ENCODE results near the gene TMOD2.

Gene TMOD2

DNA sequence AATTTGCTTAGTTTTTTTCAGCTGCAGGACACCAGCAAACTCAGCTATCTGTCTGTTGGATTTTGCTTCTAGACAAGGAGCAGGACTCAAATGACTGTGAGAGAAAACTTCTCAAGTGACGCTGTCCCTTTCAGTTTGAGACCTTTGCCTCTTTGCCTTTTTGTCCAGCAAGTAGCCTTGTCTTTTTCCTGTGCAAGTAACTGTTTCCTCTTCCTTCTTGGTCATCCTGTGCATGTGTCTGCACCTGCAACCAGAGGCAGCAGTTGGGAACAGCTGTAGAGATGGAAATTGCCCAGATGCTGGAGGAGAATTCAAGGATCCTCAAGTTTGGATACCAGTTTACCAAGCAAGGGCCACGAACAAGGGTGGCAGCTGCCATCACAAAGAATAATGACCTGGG is 54.7 kb downstream of the TMOD2 start:
- no peak for DNase-seq (ENCODE audit: low read depth)
- H3K4me3 ChIP-seq (ENCODE audit: control insufficient read depth, low read depth, low read length): no peak overlapping the region
- TF ChIP-seq, protein P1, sequence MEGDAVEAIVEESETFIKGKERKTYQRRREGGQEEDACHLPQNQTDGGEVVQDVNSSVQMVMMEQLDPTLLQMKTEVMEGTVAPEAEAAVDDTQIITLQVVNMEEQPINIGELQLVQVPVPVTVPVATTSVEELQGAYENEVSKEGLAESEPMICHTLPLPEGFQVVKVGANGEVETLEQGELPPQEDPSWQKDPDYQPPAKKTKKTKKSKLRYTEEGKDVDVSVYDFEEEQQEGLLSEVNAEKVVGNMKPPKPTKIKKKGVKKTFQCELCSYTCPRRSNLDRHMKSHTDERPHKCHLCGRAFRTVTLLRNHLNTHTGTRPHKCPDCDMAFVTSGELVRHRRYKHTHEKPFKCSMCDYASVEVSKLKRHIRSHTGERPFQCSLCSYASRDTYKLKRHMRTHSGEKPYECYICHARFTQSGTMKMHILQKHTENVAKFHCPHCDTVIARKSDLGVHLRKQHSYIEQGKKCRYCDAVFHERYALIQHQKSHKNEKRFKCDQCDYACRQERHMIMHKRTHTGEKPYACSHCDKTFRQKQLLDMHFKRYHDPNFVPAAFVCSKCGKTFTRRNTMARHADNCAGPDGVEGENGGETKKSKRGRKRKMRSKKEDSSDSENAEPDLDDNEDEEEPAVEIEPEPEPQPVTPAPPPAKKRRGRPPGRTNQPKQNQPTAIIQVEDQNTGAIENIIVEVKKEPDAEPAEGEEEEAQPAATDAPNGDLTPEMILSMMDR (conservative IDR thresholded peaks at IDR 0.05; ENCODE audit: control insufficient read depth, insufficient read depth, low read depth, low read length): no peak

DNA sequence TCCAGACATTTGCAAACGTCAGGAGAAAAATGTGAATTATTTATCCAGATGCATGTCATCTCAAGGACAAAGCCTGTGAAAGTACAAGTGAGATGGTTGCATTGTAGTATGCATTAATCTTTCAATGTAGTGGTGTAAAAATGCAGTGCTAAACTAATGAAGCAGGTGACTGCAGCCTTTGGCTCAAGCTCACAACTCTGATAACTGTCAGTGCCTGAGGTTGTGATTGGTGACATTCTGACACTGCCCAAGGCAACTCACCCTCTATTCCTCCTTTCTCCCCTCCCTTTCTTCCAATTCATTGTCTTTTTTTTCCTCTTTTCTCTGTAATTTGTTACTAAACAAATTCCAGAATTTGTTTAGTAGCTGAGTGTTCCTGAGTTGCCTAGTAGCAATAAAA is 58.1 kb downstream of the TMOD2 start:
- H3K4me3 ChIP-seq (ENCODE audit: control insufficient read depth, low read depth, low read length): no peak overlapping the region
- no peak for DNase-seq (ENCODE audit: low read depth)
- TF ChIP-seq, protein P1 (conservative IDR thresholded peaks at IDR 0.05; ENCODE audit: control insufficient read depth, insufficient read depth, low read depth, low read length): no peak

DNA sequence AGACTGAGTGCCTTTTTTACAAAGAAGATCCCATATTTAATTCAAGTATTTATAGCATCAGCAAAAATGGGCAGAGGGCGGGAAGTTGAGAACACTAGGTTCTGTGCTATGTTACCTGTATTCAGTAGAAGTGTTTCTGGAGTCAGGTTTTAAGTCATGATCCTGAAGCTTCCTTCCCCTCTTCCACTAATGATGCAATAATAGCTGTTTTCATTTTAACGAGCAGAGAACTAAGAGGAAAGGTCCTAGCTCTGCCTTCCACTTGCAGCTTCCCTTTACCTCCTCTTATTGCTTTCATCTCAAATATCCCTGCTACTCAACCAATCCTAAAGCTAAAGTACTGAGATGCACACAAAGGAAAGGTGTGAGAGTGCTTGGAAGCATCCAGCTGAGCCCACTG is 61.2 kb downstream of the TMOD2 start:
- DNase-seq (ENCODE audit: low read depth): no peak
- TF ChIP-seq, protein P1 (conservative IDR thresholded peaks at IDR 0.05; ENCODE audit: control insufficient read depth, insufficient read depth, low read depth, low read length): no peak
- H3K4me3 ChIP-seq (ENCODE audit: control insufficient read depth, low read depth, low read length): no peak overlapping the region

DNA sequence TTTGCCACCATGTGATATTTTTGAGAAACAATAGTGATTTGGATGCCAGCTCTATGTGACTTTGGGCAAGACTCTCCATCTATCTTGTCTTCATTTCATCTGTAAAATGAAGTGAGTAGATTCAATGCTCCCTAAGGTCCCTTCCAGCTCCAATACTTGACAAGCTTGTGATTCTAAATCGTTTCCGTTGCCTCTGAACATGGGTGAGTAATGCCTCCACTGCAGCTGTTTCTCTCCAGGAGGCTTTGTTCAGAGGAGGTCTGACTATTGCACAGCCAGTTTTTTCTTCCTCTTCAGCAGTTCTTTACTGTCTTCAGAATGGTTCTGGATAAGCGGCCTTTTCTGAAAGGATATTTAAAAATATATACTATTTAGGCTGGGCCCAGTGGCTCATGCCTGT is 63.2 kb downstream of the TMOD2 start:
- peak; percentile 26 for DNase-seq (ENCODE audit: low read depth)
- TF ChIP-seq, protein P1 (conservative IDR thresholded peaks at IDR 0.05; ENCODE audit: control insufficient read depth, insufficient read depth, low read depth, low read length): no peak
- H3K4me3 ChIP-seq (ENCODE audit: control insufficient read depth, low read depth, low read length): no peak overlapping the region

DNA sequence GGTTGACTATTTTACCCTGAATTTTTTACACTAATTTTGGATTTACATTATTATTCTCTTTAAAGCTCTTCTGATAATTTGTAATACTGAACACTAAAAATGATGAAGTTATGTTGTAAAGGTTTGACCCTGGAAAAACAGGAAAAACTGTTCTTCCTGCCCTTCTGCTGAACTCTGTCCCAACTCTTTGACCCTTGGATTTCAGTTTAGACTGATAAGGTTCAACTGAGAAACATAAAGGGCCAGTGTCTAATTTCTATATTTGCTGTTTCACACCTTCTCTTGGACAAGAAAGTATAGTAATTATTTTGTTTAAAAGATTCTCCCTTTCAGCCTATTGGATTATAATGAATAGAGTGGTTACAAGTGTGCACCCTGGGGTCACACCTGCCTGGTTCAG is 65.2 kb downstream of the TMOD2 start:
- TF ChIP-seq, protein P1 (conservative IDR thresholded peaks at IDR 0.05; ENCODE audit: control insufficient read depth, insufficient read depth, low read depth, low read length): no peak
- DNase-seq (ENCODE audit: low read depth): no peak
- no peak overlapping the region for H3K4me3 ChIP-seq (ENCODE audit: control insufficient read depth, low read depth, low read length)

DNA sequence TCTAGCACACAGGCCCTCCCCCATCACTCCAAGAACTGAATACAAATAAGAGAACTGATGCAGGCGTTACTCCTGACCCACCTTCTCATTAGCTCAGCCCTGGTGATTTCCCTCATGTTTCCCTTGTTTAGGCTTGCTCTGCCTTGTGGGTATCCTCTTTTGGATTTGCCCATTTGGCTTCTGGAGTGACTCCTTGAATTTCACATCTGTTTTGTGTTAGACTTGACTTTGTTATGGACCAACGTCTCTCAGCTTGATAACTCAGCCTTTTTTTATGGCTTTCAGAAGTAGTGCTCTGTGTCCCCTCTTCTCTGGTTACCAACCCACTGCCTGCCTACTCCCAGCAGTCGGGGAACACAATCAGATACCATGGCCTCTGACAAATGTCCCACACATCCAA is 66.8 kb downstream of the TMOD2 start:
- H3K4me3 ChIP-seq (ENCODE audit: control insufficient read depth, low read depth, low read length): no peak overlapping the region
- TF ChIP-seq, protein P1 (conservative IDR thresholded peaks at IDR 0.05; ENCODE audit: control insufficient read depth, insufficient read depth, low read depth, low read length): no peak
- peak; percentile 24 for DNase-seq (ENCODE audit: low read depth)

DNA sequence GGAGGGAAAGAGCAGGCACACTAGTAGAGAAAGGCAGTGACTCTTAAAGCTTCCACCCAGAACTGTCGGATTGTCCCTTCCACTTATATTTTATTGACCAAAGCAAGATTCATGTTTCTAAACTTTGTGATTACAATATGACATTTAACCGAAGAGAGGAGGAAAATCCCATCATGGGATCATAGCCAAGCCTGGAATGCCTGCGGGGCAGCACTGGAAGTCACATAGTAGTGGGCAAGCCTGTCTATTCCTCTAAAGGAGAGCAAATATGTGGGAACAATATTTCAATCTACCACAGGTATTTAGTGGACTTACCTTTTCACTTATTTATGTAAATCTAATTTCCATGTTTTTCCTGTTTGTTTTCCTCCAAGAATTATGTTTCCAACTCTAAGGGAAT is 74.3 kb downstream of the TMOD2 start:
- TF ChIP-seq, protein P1 (conservative IDR thresholded peaks at IDR 0.05; ENCODE audit: control insufficient read depth, insufficient read depth, low read depth, low read length): no peak
- DNase-seq (ENCODE audit: low read depth): no peak
- H3K4me3 ChIP-seq (ENCODE audit: control insufficient read depth, low read depth, low read length): no peak overlapping the region

All from fibroblast of mammary gland (primary cell).